Activated CD8-positive, alpha-beta T cell treated with anti-CD3 and anti-CD28 coated beads, Interleukin-2, amount 10 ng/mL, durations not matched to agents 7 days and 5 days (primary cell): ENCODE results near the gene WNT3A. TPM values are rescaled to one million over a fixed set of nuclear protein-coding genes. Genes with fewer than 3 reads are reported as not detected.

Experiments used
- ATAC-seq: fragments of 150-1000 bp; cut with Tn5 transposase; one replicate; pipeline ENCODE4 v1.10.0; 2021; ENCODE audit warnings: moderate library complexity
- CTCF ChIA-PET: fragments of 350-600 bp; sonication (Branson Sonifier 250); formaldehyde crosslinking; loops from one replicate; lab custom pipeline; 2021; ENCODE audit warnings: antibody characterized with exemption; lab: Charles Lee
- POLR2A ChIA-PET: fragments of 350-600 bp; sonication (Branson Sonifier 250); formaldehyde crosslinking; loops from one replicate; lab custom pipeline; 2021; ENCODE audit warnings: antibody characterized with exemption; lab: Charles Lee
- DNase-seq: peaks from one replicate; pipeline ENCODE4 v3.0.0-alpha.2; 2020
- H3K27ac Mint-ChIP-seq: one replicate; pipeline ENCODE4 v1.8.0; 2021; ENCODE audit warnings: mild to moderate bottlenecking, mixed read lengths
- H3K27me3 Mint-ChIP-seq: one replicate; pipeline ENCODE4 v1.8.0; 2021; ENCODE audit warnings: low read depth, mixed read lengths
- H3K36me3 Mint-ChIP-seq: one replicate; pipeline ENCODE4 v1.8.0; 2021; ENCODE audit warnings: low read depth, mixed read lengths
- H3K4me1 Mint-ChIP-seq: one replicate; pipeline ENCODE4 v1.8.0; 2021; ENCODE audit warnings: low read depth, mixed read lengths
- H3K4me3 Mint-ChIP-seq: one replicate; pipeline ENCODE4 v1.8.0; 2021; ENCODE audit warnings: mild to moderate bottlenecking, mixed read lengths
- H3K9me3 Mint-ChIP-seq: one replicate; pipeline ENCODE4 v1.8.0; 2022; ENCODE audit warnings: mixed read lengths; ENCODE audit not compliant: insufficient read depth
- total RNA-seq, 2 experiments: library from RNA; stranded (reverse); gene quantifications; one replicate each; pipeline ENCODE4 v1.2.3, GENCODE V29; 2021

Gene WNT3A
- total RNA-seq, 2 experiments from 2014 or later: not detected

DNA sequence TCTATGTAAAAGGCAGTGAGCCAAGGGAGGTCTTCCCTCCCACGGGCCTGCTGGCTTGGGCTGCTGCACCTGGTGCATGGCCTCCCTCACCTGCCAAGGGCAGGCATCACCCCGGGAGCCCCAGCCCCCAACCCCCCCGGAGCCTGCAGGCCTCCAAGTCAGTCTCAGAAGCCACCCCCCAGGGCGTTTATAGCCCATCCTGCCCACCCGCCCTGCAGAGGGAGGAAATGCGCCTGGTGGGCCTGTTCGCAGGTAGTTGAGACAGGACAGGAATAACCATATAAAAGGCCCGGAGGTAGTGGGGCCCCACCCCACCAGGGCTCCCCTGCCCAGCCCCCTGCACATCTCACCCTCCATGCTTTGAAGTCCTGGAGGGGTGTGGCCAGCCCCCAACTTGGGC, 57.5 kb downstream of the WNT3A start:
- Mint-ChIP-seq H3K27ac (no peak overlapping the region), H3K9me3 (no peaks in the 10 kb centered on the region), H3K36me3 (no peaks in the 10 kb centered on the region), H3K4me1 (peaks cover 7% of the 10 kb centered on the region), H3K27me3 (peaks cover 19% of the 10 kb centered on the region), H3K4me3 (no peak overlapping the region)
- DNase-seq (no peak), ATAC-seq (no peak)
- POLR2A ChIA-PET: no interaction called here
- CTCF ChIA-PET: no interaction called here

DNA sequence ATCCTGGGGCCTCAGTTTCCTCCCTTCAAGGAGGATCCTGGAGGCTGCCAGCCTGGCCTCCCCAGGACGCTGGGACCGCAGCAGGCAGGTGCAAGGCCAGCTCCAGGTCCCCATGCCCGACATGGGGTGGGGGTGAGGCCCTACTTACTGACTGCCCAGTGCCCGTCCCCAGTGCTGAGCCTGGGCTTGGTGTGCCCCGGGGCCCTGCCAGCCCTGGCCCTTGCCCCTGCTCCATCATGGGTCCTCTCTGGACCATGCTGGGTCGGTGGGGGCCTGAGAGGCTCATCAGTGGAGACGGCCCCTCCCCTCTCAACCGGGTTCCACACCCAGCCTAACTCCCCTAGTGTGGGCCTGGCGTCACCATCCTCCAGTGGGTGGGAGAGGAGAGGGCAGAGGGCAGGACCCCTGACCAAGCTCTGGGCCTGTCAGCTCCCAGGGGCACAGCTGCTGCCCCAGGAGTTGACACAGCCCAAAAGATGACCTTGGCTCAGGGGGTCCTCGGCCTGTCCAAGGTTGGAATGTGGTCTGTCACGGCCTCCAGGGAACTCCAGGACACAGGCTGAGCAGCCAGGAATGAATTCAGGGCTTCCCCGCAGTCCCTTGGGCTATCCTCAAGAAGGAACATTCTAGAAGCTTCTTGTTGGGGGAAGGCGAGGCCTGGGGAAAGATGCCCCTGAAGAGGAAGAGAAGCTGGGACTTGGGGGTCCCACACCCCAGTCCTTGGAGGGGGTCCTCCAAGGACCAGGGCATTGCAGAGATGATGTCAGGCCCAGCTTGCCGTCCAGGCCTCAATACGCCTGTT, 58.1 kb downstream of the WNT3A start:
- Mint-ChIP-seq H3K9me3 (no peaks in the 10 kb centered on the region), H3K36me3 (no peaks in the 10 kb centered on the region), H3K27me3 (peaks cover 14% of the 10 kb centered on the region), H3K4me3 (no peak overlapping the region), H3K27ac (no peak overlapping the region), H3K4me1 (peaks cover 5% of the 10 kb centered on the region)
- no peak for DNase-seq
- ChIA-PET CTCF (no interaction called here), POLR2A (no interaction called here)
- ATAC-seq: no peak

DNA sequence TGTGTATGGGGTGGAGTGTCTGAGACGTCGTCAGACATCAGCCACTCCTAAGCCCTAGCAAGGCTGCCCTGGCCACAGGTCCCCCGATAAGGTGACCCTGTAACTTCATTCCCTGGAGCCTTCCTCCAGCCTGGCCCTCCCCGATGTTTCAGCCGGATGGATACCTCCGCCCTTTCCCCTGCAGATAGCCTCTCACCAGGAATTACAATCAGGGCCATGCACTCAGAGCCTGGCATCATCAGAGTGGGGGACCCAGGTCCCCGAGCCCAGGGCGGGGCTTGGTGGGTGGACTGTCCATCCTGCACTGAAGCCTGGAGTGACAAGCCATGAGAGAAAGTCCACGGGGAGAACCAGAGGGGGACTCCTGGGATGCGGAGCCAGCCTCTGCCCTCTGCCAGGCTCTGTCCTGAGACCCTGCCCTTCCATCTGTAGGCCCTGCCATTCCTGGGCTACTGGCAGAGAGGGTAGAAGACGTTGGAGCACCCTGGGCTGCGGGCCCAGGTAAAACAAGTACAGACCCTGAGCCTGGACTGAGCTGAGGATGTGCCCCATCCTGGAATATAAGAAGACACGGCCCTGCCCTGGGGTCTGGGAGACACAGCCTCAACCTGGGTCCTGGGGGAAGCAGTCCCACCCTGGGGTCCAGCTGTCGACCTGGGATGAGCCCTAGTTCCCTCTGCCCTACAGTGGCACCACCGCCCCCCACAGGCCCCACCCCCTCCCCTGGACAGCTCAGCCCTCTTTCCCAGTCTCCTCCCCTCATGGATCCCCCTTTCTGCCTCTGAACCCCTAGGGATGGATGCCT, 58.9 kb downstream of the WNT3A start:
- ATAC-seq (no peak), DNase-seq (no peak)
- no peaks in the 10 kb centered on the region for H3K36me3 Mint-ChIP-seq
- POLR2A ChIA-PET: no interaction called here
- H3K27ac Mint-ChIP-seq: no peak overlapping the region
- H3K4me1 Mint-ChIP-seq: peaks cover 3% of the 10 kb centered on the region
- peaks cover 9% of the 10 kb centered on the region for H3K27me3 Mint-ChIP-seq
- CTCF ChIA-PET: interaction anchor here (1.1 kb wide), 1 partner anchor 62 kb away, joined by 3 read pairs; no protein-coding TSS in a partner anchor
- no peaks in the 10 kb centered on the region for H3K9me3 Mint-ChIP-seq
- no peak overlapping the region for H3K4me3 Mint-ChIP-seq

DNA sequence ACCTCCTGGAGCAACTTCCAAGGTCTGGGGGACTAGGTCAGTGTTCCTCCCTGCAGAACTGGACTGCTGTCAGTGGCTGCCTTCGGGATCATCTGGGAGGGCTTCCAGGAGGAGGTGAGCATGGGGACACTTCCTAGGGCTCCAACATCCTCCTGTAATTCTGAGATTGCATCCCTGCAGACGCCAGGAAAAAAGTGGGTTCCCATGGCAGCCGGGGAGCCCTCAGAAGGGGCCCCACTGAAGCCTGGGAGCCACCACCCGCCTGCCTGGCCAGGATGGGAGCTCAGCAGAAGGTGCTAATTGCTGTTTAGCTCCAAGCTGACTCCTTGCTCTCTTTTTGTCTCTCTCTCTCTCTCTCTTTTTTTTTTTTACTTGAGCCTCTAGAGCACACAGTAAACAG, 59.6 kb downstream of the WNT3A start:
- POLR2A ChIA-PET: no interaction called here

GRCh38 chr1:228066891-228067654, 60.3 kb downstream of the WNT3A start:
- ChIA-PET CTCF (interaction anchor here (1.1 kb wide), 1 partner anchor 63 kb away, joined by 3 read pairs; no protein-coding TSS in a partner anchor), POLR2A (no interaction called here)
- Mint-ChIP-seq H3K36me3 (no peaks in the 10 kb centered on the region), H3K27me3 (peaks cover under 1% of the 10 kb centered on the region), H3K9me3 (no peaks in the 10 kb centered on the region), H3K4me3 (no peak overlapping the region), H3K4me1 (no peaks in the 10 kb centered on the region), H3K27ac (no peak overlapping the region)
- ATAC-seq (no peak), DNase-seq (no peak)

More for the DNA sequence above, 59.6 kb downstream of the WNT3A start:
- Mint-ChIP-seq H3K27ac (no peak overlapping the region), H3K4me1 (no peaks in the 10 kb centered on the region), H3K36me3 (no peaks in the 10 kb centered on the region), H3K27me3 (peaks cover 3% of the 10 kb centered on the region), H3K4me3 (no peak overlapping the region), H3K9me3 (no peaks in the 10 kb centered on the region)
- ATAC-seq: no peak
- CTCF ChIA-PET: interaction anchor here (1.1 kb wide), 1 partner anchor 62 kb away, joined by 3 read pairs; no protein-coding TSS in a partner anchor
- DNase-seq: no peak

- Mint-ChIP-seq H3K9me3 (no peaks in the 10 kb centered on the region), H3K27ac (no peak overlapping the region), H3K27me3 (no peaks in the 10 kb centered on the region), H3K36me3 (no peaks in the 10 kb centered on the region), H3K4me3 (no peak overlapping the region), H3K4me1 (no peaks in the 10 kb centered on the region)
- ATAC-seq: no peak
- DNase-seq: no peak
- POLR2A ChIA-PET: no interaction called here
- CTCF ChIA-PET: no interaction called here
Measured at GRCh38 chr1:228068359-228068758, 61.6 kb downstream of the WNT3A start.

DNA sequence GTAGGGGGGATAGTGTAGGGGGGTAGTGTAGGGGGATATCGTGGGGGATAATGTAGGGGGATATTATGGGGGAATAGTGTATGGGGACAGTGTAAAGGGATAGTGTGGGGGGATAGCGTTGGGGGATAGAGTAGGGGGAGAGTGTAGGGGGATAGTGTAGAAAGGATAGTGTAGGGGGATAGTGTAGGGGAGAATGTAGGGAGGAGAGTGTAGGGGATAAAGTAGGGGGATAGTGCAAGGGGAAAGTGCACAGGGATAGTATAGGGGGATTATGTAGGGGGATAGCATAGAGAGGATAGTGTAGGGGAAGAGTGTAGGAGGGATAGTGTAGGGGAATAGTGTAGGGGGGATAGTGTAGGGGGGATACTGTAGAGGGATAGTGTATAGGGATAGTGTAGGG, 63.4 kb downstream of the WNT3A start:
- ChIA-PET POLR2A (no interaction called here), CTCF (no interaction called here)
- H3K27me3 Mint-ChIP-seq: no peaks in the 10 kb centered on the region

DNA sequence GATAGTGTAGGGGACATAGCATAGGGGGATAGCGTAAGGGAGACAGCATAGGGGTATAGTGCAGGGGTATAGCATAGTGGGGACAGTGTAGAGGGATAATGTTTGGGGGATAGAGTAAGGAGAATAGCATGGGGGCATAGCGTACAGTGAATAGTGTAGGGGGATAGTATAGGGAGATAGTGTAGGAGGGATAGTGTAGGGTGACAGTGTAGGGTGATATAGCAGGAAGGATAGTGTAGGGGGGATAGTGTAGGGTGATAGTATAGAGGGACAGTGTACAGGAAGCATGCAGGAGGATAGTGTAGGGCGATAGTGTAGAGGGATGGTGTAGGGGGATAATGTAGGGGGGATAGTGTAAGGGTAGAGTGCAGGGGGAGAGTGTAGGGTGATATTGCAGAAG, 64.1 kb downstream of the WNT3A start:
- Mint-ChIP-seq H3K36me3 (no peaks in the 10 kb centered on the region), H3K9me3 (no peaks in the 10 kb centered on the region), H3K27me3 (no peaks in the 10 kb centered on the region), H3K4me3 (no peak overlapping the region), H3K27ac (no peak overlapping the region), H3K4me1 (no peaks in the 10 kb centered on the region)
- no peak for DNase-seq
- POLR2A ChIA-PET: no interaction called here
- CTCF ChIA-PET: no interaction called here
- no peak for ATAC-seq

More for the DNA sequence above, 63.4 kb downstream of the WNT3A start:
- DNase-seq (no peak), ATAC-seq (no peak)
- H3K9me3 Mint-ChIP-seq: no peaks in the 10 kb centered on the region
- H3K4me3 Mint-ChIP-seq: no peak overlapping the region
- no peaks in the 10 kb centered on the region for H3K36me3 Mint-ChIP-seq
- H3K4me1 Mint-ChIP-seq: no peaks in the 10 kb centered on the region
- no peak overlapping the region for H3K27ac Mint-ChIP-seq

DNA sequence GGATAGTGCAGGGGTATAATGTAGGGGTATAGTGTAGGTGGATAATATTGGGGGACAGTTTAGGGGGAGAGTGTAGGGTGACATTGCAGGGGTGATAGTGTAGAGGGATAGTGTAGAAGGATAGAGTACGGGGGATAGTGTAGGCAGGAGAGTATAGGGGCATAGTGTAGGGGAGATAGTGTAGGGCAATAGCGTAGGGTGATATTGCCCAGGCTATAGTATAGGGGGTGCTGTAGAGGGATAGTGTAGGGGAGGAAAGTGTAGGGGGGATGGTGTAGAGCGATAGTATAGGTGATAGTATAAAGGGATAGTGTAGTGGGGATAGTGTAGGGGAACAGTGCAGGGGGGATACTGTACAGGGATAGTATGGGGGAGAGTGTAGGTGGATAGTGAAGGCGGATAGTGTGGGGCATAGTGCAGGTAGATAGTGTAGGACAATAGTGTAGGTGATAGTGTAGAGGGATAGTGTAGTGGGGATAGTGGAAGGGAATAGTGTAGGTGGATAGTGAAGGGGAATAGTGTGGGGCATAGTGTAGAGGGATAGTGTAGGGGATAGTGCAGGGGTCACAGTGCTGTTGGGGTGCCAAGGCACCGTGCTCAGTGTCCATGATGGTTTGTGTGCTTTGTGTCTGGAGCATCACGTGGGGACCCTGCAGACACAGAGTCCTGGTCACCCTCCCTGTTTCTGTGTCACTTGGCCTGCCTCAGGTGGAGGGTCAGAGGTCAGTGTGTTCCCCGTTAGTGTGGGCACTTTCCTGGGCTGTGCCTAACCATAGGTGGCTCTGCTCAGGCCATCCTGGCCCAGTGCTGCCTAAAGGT, 65.2 kb downstream of the WNT3A start:
- no peaks in the 10 kb centered on the region for H3K9me3 Mint-ChIP-seq
- no peaks in the 10 kb centered on the region for H3K4me1 Mint-ChIP-seq
- POLR2A ChIA-PET: no interaction called here
- DNase-seq: no peak
- H3K36me3 Mint-ChIP-seq: no peaks in the 10 kb centered on the region
- no peak overlapping the region for H3K4me3 Mint-ChIP-seq
- CTCF ChIA-PET: no interaction called here
- no peak for ATAC-seq
- no peaks in the 10 kb centered on the region for H3K27me3 Mint-ChIP-seq
- H3K27ac Mint-ChIP-seq: peak overlapping the region; percentile 35

DNA sequence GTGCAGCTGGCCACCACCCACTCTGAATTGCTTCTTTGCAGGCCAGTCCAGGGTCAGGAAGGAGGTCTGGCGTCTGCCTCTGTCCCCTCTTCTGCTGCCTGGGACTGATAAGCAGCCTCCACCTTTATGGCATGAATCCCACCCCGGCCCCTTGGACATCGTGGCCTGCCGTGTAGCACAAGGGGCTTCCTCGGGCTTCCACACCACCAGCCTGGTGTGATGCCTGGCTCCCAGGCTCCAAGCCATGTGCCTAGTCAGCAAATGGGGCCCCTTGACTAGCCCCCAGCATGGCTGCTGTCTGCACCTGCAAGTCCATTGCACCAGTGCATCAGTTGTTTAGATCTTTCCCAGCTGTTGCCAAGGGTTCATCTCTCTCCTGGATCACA, 65.9 kb downstream of the WNT3A start:
- H3K27ac Mint-ChIP-seq: no peak overlapping the region
- POLR2A ChIA-PET: no interaction called here
- no peak overlapping the region for H3K4me3 Mint-ChIP-seq
- CTCF ChIA-PET: no interaction called here
- no peaks in the 10 kb centered on the region for H3K36me3 Mint-ChIP-seq
- H3K4me1 Mint-ChIP-seq: peaks cover 1% of the 10 kb centered on the region
- H3K9me3 Mint-ChIP-seq: no peaks in the 10 kb centered on the region
- DNase-seq: no peak
- H3K27me3 Mint-ChIP-seq: no peaks in the 10 kb centered on the region
- no peak for ATAC-seq
